Esophagus mucosa (tissue), 1 donor: ENCODE results near the gene DOCK1. TPM values are rescaled to one million over a fixed set of nuclear protein-coding genes. Genes with fewer than 3 reads are reported as not detected.

Experiments
- ATAC-seq: fragments of 200-7000 bp; cut with Tn5 transposase; one replicate; pipeline ENCODE4 v1.9.1; 2020
- total RNA-seq: library from RNA; stranded (reverse); gene quantifications from one replicate; pipeline ENCODE4 v1.2.4, GENCODE V29; 2023
- donor health status: DM: yes; HTN: yes; CAD: no.

The DOCK1 gene
- total RNA-seq, 1 donor from 2014 or later = 37.6 TPM

- no peak for ATAC-seq
Measured at GRCh38 chr10:127486355-127486754, 581.1 kb downstream of the DOCK1 start.

- no peak for ATAC-seq
Measured at GRCh38 chr10:127492607-127493250, 587.5 kb downstream of the DOCK1 start.

GRCh38 chr10:127496035-127496434 is 590.8 kb downstream of the DOCK1 start:
- no peak for ATAC-seq

- no peak for ATAC-seq
Measured at GRCh38 chr10:127497685-127498084, 592.5 kb downstream of the DOCK1 start.

- no peak for ATAC-seq
Measured at GRCh38 chr10:127498087-127498486, 592.9 kb downstream of the DOCK1 start.

GRCh38 chr10:127500127-127500526 is 594.9 kb downstream of the DOCK1 start:
- ATAC-seq = no peak

Other genes starting within 250 kb of the DOCK1 start
- 0.12 TPM for gene C10orf90, start 234.7 kb upstream of the DOCK1 start, total RNA-seq